Suppressor macrophage treated with lipopolysaccharide for 4 hours (primary cell): ENCODE measurements around the gene TRPV6.

Source experiments
- DNase-seq: peaks from one replicate; pipeline ENCODE4 v3.0.0-alpha.2; 2020

The TRPV6 gene

DNA sequence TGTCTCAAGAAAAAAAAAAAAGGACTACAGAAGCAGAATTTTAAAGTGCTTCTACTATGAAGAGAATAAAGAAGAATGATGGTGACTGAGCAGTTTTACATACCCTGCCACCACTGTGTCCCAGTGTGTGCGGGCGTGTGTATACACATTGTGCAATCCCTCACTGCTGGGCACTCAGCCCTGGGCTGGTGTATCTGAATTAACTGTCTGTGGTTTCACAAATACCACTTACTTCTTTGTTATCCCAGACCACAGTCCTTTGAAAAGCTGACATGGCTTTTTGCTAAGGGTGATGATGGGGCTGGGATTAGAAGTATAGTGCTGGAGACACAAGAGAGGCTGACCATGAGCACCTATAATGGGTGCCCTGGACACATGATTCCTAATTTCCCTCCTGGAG lies 21.1 kb upstream of the TRPV6 start:
- DNase-seq, result no peak

DNA sequence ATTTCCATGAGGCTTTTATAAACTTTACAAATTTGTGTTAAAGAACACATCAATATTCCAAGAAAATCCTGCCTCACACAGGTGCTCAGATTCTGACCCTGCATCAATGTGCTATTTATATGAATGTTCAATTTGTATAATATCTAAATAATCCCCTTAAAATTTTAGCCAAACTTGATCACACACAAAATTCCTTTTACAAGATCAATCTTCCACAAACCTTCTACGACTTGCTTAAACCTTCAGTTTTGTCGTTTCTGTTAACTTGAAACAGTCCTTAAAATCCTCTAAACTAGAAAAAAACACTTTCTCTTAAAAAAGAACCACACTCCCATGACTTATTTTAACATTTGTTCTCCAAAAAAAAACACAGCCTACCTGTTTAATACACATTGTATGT lies 20.2 kb upstream of the TRPV6 start:
- DNase-seq, result no peak

DNA sequence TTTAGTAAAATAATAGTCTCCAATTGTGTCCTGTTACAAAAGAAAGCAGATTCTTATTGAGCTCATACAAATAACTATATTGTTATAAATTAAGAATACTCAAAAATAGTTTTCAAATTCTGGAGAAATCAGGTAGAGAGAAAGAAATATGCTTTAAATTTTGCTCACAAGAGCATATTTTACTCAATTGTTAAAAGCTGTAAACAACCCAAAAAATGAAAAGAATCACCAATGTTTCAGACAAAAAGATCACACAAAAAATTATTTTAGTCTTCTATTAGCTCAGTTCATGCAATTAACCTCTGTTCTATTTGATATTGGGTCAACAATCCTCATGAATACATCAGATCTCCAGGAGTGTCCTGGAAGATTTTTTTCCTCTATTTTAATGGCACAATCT lies 18.6 kb upstream of the TRPV6 start:
- no peak for DNase-seq

DNA sequence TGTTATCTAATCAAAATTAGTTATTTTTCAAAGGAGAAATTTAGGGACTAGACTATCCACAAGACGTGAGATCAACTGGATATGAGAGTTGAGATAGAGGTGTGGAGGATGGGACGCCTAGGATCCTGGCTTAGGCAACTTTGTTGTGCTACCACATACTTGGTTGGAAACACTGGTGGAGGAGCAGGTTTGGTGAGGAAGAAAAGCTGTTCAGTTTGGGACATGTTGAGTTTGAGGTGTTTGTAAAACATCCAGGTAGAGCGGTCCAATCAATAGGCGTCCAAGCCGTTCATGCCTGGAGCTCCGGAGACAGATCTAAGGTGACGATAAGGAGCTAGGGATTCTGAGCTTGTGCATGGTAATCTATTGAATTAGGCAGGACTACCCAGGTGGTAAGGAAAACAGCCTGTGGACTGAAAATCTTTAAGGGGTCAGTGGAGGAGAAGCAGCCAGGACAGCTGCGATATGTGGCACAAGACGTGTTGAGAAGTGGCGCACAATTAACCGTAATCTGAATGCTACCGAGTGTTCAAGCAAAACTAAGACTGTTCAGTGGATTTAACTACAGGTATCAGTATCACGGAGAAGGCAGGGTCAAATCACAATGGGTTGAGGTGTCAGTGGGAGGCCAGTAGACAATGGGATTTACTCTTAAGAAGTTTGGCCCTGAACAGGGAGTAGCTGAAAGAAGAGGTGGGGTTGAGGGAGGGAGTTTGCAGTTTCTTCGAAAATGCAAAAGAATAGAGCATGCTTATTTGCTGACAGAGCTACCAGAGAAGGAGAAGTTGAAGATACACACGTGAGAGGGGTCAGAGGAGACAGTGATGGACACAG lies 16.1 kb upstream of the TRPV6 start:
- no peak for DNase-seq

DNA sequence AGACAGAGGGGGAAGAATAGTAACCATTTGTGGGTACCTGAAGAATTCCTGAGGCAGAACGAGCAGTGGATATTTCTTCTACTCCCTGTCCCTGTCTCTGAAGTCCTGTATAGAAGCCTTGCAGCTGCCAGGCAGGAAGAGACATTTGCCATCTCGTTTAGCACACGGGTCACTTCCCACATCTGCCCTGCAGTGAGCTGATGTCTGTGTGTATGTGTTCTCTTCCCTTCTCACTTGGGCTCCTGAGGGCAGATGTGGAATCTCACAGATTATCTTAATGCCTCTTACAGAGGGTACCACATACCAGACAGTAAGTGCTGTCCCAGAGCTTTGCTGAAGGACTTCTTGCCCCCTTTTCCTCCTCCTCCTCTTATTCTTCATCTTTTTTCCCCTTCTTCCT lies 14.1 kb upstream of the TRPV6 start:
- no peak for DNase-seq

DNA sequence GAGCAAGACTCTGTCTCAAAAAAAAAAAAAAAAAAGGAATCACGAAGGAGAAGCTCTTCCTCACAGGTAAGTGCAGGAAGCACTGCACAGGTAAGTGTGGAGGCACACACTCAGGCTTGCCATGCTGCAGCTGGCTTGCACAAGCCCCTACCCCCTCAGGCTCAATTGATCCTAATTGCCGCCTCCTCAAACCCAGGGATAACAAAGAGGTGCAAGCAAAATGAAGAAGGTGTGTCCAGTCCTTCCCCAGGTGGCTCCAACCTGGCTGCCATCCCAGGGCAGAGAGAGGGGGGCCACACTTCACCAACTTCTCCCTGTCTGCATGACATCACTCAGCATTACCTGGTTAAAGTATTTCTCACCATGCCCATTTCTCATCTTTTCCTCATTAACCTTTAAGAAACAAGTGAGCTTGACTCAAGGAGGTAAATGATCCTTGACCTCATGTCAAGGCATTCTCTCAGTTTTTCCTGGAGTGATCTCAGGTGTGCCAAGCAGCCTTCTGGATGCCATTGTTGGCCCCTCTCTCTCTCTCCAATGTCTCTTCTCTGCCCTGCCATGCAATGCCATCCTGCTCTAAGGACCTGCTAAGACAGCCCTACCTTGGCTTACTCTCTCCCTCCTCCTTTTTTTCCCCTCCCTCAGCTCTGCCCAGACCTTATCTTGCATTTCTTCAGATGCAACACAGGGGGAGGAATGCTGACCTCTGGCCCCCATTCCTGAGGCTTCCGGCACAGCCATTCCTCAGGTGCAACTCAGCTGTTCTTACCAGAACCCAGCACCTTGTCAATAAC lies 13.0 kb upstream of the TRPV6 start:
- no peak for DNase-seq

DNA sequence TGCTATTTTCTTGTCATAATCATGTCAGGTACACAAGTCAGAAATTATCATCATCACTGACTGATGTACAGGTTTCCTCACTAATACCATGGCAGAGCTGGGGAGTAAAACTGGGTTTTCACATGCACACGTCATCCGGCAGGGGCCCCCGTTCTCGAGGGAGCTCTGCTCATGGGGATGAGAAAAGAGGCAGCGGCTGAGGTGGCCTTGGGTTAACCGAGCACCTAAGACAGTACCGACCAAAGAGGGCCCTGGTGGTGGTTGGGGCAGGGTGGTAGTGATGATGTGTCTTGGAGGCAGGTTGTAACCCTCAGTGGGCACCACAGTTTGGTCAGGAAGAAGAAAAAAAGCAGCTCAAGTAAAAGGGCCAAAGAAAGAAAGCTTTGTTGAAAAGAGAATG lies 12.1 kb upstream of the TRPV6 start:
- DNase-seq, result no peak

DNA sequence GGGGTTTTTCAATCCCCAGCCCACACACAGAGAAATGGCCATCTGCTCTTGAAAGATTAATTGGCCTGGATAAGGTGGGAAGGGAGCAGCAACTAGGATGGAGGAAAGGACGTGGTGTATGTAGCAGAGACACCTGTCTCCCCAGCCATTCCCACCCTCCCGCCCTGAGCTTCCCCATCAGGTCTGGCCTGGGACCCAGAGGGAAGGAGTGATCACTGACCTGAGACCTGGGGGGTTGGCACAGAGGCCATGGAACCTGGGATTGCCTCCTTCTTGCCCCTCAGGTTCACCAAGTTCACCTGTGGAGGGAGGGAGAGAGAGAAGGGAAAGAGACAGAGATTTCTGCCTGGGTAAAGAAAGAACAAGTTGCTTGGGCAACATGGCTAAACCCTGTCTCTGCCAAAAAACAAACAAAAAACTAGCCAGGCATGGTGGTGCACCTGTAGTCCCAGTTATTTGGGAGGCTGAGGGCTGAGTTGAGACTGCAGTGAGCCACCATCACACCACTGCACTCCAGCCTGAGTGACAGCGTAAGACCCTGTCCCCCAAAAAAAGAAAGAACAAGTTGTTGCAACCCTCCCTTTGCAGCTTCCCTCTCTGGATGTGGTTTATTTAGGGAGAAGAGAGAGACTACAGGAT lies 11.3 kb upstream of the TRPV6 start:
- no peak for DNase-seq

DNA sequence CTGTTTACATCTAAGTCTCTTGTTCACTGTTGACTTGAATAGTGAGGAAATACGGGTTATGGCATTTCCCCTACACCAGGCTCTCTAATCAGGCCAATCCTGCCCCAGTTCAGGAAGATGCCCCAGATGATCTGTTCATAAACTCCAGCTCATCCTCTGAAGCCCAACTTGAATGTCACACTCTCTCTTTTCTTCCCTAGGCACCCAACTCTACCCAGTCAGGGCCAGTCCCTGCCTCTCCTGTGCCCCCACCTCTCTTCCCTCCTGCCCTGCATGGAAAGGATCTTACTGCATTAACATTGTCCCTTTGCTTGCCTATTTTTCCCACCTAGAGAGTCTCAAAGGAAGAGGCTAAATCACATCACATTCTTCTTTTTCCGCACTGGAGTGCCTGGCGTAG lies 10.6 kb upstream of the TRPV6 start:
- DNase-seq, result no peak

DNA sequence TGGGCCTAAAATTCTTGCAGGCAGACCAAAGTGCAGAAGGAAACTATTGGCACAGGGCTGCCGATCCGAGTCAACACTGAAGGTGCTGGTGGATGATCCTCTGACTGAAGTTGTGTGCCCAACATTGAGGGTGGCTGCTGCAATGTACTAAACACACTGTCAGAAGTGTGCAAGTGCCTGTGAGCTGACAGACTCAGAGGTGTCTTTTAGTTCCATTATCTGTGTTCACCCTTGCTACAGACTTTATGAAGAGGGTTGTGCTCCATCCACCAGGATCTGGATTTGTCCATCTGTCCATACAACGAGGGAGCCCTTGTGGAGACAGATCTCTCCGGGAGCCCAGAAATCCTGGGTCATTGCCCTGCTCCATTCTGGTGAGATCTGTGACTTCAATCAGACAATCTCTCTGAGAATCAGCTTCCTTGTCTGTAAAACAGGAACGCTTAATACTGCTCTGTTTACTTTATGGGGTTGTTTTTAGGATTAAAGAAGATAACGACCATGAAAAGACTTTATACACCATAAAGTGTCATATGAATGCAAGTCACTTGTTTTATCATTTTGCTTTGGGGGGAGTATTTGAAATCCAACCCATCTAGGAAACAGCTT lies 9.5 kb upstream of the TRPV6 start:
- DNase-seq, result no peak

DNA sequence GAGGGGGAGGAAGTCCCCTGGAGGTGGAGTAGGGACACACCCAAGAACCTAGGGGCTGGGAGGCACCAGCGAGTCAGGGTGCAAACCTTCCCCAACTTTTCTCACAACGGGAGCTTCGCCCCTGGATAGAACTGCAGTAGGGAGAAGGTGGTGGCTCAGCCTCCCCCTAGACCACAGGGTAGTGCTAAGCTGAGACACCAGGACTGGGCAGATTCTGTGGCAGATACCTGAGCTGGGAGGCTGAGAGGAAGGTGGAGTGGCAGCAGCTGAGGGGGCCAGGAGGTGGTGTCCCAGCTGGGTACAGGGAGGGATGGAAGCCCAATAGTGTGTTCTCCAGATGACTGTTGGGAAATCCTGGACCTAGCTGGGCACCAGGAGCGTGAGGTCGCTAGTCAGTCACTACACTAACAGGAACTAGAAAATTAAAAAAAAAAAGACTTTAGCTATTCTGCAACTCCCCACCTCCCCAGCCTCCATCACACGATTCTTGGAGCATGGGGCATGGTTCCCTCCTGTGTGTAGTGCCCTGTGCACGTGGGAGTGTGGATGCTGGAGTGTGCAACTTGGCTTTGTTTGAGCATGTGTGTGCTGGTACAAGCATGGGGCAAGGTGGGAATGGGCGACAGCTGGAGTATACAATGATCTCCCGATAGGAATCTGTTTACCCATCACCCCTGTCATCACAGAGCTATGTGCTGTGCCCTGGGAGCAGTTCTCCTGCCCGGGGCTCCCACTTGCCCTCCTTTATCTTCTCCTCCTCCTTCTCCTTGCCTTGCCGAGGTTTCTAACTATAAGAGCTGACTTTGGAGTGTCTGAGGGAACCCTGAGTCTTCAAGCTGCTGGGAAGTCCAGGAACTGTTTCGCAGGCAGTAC lies 8.8 kb upstream of the TRPV6 start:
- no peak for DNase-seq

DNA sequence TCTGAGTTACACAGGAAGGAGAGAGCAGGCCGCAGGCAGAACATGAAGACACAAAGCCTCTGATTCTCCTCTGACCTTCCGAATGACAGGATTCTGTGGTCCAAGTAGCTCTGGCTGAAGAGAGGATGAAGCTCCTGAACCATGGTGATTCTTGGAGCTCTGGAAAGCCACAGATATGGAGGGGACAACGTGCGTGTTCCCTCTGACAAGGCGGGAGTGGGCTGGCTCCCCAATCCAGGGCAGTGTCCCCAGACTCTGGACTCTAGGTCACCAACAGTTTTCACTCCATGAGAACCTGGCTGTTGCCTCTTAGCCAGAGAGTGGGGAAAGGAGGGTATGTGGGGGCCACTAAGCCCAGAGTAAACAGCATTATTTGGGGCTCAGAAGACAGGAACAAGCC lies 7.4 kb upstream of the TRPV6 start:
- DNase-seq, result no peak

DNA sequence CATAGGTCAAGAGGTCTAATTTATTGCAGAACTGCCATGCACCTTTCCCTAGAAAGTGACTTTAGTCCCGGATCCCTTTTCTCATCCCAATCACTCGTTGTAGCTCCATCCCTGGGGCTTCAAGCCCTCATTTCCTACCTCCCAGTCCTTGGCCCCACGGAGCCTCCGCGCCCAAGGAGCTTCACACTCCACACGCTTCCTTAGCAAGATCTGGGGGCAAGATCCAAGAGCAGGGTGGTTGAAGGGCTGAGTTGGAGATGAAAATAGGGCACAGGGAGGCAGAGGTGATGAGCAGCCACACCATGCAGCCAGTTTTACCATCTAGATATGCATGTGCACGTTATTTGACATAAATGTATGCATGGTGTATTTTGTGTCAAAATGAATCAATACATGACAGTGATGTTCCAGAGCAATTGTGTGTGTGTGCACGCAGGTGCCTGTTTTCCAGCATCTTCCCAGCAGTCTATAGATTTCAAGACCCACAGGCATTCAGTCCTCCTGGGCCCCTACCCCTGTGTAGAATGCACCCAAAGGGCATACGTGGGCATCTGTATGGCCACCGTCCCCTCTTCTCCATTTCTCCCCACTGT lies 6.0 kb upstream of the TRPV6 start:
- DNase-seq, result no peak

DNA sequence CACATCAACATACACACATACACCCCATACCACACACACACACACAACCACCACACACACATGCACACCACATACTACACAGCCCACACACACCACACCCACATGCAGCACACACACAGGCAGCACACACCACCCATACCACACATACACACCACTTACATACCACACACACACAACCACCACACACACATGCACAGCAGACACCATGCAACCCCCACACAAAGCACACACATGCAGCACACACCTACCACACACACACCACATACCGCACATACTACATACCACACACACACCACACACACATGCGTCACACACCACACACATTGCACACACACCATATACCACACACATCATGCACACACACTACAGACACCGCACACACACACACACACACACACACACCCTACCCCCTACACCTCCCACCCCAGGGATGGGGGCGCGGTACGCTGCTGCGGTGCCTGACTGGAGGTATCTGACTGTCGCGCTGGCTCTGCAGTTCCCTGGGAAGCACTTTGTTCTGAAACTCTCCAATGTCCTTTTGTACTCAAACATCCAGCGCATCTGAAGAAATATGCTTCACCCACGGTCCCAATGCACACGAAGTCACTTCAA lies 5.4 kb upstream of the TRPV6 start:
- no peak for DNase-seq

DNA sequence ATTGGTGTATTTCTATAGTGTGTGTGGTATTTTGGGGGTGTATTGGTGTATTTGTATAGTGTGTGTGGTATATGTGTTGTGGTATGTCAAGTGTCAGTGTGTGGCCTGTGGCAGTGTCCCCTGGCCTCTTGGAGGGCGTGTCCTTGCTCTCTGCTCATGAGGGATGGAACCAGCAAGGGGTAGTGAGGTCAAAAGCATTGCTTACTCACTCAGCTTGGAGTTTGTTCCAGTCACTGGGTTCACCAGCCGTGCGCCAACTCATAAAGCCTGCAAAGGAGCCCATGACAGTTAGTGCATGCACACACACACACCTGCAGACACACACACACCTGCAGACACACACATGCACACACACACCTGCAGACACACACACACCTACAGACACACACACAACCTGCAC lies 4.3 kb upstream of the TRPV6 start:
- no peak for DNase-seq

DNA sequence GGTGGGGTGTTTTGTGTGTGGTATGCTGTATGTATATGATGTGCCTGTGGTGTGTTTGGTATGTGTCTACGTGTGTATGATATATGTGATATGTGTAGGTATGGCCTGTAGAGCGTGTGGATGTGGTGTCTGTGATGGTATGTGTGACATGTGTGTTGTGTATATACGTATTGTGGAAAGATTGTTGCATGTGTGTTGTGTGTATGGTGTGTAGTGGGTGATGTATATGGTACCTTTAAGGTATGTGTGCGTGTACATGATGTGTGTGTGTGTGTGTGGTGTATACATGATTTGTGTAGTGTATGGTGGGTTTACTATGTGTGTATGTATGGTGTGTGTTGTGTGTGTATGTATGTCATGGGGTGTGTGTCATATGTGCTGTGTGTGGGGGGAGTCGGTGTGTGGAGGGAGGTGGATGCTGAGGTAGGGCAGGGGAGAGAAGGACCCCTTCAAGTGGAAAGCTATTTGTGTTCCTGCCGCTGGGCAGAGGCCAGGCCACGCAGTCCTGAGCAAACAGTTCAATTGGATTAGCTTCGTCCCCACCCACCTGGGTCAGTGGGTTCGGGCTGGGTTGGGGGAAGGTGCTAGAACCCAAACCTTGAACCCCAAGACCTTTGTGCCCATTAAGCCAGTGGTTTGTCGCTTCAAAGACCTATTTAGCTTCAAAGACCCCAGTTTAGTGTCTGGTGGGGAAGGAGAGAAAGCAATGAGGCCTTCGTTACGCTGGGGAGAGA lies 1.9 kb upstream of the TRPV6 start:
- DNase-seq, result no peak

DNA sequence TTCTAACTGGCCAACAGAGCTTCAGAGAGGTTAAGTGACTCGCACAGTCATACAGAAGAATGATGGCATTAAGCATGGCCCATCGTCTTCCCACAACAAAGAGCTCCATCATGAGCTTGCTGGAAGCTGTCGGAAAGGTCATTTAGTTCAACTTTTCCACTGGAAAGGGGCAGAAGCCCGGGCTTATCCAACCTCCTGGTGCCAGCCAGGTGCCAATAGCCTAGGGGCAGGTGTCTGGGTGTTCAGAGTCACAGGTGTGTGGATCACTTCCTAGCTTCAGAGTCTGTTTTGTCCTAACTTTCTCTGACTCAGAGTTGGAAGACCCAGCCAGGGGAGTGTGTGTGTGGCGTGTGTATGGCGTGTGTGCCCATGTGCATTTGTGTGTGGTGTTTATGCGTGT lies 1.3 kb upstream of the TRPV6 start:
- no peak for DNase-seq

DNA sequence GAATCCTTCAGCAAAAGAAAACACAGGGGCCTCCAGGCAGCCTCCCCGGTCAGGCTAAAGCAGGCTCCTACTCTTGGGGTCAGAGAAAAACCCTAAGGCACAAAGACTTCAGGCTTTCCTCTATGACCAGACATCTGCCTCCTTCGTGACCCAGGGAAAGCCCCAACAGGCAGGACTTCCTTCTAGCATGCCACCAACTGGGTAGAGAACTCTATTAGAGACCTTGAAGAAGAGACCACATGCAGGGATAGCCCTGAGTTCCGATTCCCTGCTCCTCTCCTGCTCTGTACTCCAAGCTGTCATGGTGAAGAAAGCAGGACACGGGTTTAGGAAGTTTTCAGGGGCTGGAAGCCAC lies 1.3 kb downstream of the TRPV6 start:
- peak; percentile 31 for DNase-seq

DNA sequence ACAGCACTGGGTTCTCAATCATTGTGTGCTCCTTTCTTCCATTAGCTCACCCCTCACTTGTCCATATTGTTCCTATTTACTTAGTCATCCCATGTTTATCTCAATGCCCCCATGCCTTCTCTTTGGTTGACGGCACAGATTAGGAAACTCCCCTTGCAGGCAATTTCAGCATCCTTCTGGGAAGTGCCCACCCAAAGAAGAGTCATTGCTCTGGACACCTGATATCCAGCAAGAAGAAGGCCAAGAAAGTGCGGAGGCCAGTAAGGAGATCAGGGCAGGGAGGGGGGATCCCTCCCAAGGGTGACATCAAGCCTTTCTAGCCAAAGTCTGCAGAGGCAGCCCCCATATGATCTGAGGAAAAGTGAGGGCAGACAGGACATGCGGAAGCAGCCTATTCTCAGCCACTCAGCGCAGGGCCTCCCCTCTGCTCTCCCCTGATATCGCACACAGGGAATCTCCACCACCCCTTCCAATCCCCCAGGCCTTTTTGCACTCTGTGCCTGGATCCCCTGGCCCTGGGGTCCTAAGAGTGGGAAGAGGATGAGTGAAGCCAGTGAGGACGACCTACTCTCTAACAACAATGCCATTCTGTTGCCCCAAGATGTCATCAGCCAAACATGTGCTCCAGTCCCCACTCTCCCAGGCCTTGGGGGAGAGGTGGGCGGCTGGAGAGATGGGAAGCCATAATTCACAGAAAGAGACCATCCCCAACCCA lies 1.8 kb downstream of the TRPV6 start:
- DNase-seq, result no peak

DNA sequence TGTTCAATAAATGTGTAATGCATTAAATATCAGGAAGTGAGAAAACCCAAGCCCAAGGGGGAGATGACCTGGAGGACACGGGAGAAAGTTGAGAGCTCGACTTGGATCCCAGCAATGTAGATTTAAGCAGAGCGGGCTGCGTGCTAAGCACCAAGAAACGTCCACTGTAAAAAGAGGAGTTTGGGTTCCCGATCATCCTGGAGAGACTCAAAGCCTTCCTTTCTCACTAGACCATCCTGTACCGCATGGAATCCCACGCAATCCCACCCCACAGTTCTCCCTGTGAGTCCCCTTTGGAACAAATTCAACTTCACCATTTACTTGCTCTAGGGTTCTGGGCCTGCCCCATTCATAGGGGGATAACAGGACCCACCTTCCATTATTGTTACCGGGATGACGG lies 2.4 kb downstream of the TRPV6 start:
- DNase-seq, result no peak

DNA sequence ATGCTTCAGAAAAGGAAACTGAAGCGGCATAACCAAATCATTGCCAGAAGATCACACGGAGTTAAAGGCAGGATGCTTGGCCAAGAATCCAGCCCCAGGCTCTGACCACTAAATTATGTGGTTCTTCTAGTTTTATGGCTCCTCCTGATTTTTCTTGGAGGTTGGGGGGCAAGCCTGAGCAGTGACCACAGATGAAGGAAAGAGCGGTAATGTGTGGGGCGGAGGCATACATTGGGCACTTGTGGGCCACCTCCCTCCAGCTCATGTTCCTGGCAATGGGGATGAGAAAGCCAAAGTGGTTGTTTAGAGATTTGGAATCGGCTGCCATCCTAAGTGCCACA lies 3.2 kb downstream of the TRPV6 start:
- no peak for DNase-seq
